ENCODE measurements around the gene ZFC3H1.
A peak's percentile ranks its signal among the peaks of the same experiment; 100 is the strongest.

ZFC3H1 gene

GRCh38 chr12:71641390-71641789 is 22.3 kb downstream of the ZFC3H1 start:
- no peak for TF ChIP-seq CTCF (IDR thresholded peaks at IDR 0.05; ENCODE audit: control extremely low read depth, extremely low read depth, low read depth, missing control alignments)
- CTCF ChIA-PET: interaction anchor here (1.5 to 2.7 kb wide), 3 partner anchors 104 to 111 kb away, joined by 3 to 12 read pairs (median 5); no protein-coding TSS in a partner anchor
- POLR2A ChIA-PET: no interaction called here
- no peak for DNase-seq (ENCODE audit: extremely low spot score)

GRCh38 chr12:71640316-71640715 is 23.3 kb downstream of the ZFC3H1 start:
- no peak for DNase-seq (ENCODE audit: extremely low spot score)
- CTCF ChIA-PET: interaction anchor here (0.8 to 1.6 kb wide), 6 partner anchors 14 to 112 kb away, joined by 3 to 5 read pairs (median 3); partner anchors contain the start of gene ZFC3H1
- POLR2A ChIA-PET: interaction anchor here (0.8 kb wide), 1 partner anchor 23 kb away, joined by 4 read pairs; no protein-coding TSS in a partner anchor
- no peak for TF ChIP-seq CTCF (IDR thresholded peaks at IDR 0.05; ENCODE audit: control extremely low read depth, extremely low read depth, low read depth, missing control alignments)

- peak; percentile 41 for TF ChIP-seq CTCF (IDR thresholded peaks at IDR 0.05; ENCODE audit: control extremely low read depth, extremely low read depth, low read depth, missing control alignments)
- DNase-seq (ENCODE audit: extremely low spot score): no peak
- ChIA-PET CTCF (interaction anchor here (0.8 to 3.6 kb wide), 4 partner anchors 15 to 108 kb away, joined by 3 to 51 read pairs (median 3); partner anchors contain the start of gene ZFC3H1), POLR2A (no interaction called here)
Observed at GRCh38 chr12:71639341-71639760, 24.3 kb downstream of the ZFC3H1 start.

- TF ChIP-seq CTCF (IDR thresholded peaks at IDR 0.05; ENCODE audit: control extremely low read depth, extremely low read depth, low read depth, missing control alignments): no peak
- POLR2A ChIA-PET: no interaction called here
- no peak for DNase-seq (ENCODE audit: extremely low spot score)
- CTCF ChIA-PET: interaction anchor here (1.0 to 4.9 kb wide), 9 partner anchors 9 to 223 kb away, joined by 3 to 51 read pairs (median 18); partner anchors contain the start of genes THAP2, TMEM19 and ZFC3H1
Observed at GRCh38 chr12:71638499-71638898, 25.1 kb downstream of the ZFC3H1 start.

- peak; percentile 74 for TF ChIP-seq CTCF (IDR thresholded peaks at IDR 0.05; ENCODE audit: control extremely low read depth, extremely low read depth, low read depth, missing control alignments)
- peak; percentile 50 for DNase-seq (ENCODE audit: extremely low spot score)
- POLR2A ChIA-PET: no interaction called here
- CTCF ChIA-PET: interaction anchor here (0.7 to 4.9 kb wide), 31 partner anchors 10 to 1889 kb away, joined by 3 to 51 read pairs (median 5); partner anchors contain the start of genes THAP2, TMEM19 and ZFC3H1
Observed at GRCh38 chr12:71636704-71637115, 26.9 kb downstream of the ZFC3H1 start.

- ChIA-PET CTCF (interaction anchor here (1.0 to 4.1 kb wide), 5 partner anchors 9 to 124 kb away, joined by 3 to 43 read pairs (median 5); no protein-coding TSS in a partner anchor), POLR2A (no interaction called here)
- no peak for DNase-seq (ENCODE audit: extremely low spot score)
- no peak for TF ChIP-seq CTCF (IDR thresholded peaks at IDR 0.05; ENCODE audit: control extremely low read depth, extremely low read depth, low read depth, missing control alignments)
Observed at GRCh38 chr12:71627438-71628002, 36.1 kb downstream of the ZFC3H1 start.
